GM12873 (cell line): ENCODE measurements around the gene KLHL25.

ENCODE experiments used
- CTCF ChIP-seq: IDR thresholded peaks from 2 replicates; pipeline ENCODE4 v1.5.1; 2012; ENCODE audit warnings: low read depth, mild to moderate bottlenecking, moderate library complexity, low read length, control low read depth; ENCODE audit not compliant: insufficient read depth; ENCODE audit errors: missing control alignments

Gene KLHL25

DNA sequence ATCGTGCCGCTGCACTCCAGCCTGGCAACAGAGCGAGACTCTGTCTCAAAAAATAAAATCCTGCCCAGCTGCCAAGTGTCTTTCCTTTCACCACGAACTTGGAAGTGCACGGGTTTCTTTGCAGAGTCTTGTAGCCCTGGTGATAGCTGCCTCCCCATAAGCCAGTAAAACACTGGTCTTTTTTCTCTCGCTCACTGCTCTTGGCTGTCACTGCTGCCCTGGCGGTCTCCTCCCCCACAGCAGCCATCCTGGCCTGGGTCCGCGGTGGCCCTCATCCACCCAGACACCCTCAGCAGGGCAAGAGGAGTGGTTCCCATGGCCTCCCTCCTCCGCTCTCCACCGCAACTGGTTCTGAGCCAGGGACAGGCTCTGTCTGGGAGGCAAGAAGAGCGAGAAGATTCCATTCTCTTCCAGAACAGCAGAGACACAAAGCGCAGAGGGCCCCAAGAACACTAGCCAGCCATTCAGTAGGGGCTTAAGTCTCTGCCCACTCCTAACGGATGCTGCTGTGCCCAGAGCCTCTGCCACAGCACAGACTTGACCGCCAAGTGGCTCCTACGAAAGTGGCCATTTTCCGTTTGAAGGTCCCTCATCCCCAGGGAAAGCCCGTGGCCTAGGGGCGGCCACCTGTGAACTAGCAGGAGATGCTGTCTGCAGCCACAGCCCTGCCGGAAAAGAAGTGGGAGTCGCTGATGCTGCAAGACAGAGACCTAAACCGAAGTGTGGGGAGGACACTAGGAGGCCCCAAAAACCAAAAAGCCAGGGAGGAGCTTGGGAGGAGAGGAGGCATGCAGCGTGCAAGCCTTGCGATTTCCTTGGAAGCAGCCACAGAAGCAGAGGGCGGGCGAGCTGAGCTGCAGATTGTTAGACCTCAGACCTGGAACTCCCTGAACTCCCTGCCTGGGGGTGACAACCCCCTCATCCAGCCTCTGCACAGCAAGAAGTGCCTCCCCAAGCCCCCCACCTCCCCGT is 44.1 kb downstream of the KLHL25 start:
- no peak for TF ChIP-seq CTCF

DNA sequence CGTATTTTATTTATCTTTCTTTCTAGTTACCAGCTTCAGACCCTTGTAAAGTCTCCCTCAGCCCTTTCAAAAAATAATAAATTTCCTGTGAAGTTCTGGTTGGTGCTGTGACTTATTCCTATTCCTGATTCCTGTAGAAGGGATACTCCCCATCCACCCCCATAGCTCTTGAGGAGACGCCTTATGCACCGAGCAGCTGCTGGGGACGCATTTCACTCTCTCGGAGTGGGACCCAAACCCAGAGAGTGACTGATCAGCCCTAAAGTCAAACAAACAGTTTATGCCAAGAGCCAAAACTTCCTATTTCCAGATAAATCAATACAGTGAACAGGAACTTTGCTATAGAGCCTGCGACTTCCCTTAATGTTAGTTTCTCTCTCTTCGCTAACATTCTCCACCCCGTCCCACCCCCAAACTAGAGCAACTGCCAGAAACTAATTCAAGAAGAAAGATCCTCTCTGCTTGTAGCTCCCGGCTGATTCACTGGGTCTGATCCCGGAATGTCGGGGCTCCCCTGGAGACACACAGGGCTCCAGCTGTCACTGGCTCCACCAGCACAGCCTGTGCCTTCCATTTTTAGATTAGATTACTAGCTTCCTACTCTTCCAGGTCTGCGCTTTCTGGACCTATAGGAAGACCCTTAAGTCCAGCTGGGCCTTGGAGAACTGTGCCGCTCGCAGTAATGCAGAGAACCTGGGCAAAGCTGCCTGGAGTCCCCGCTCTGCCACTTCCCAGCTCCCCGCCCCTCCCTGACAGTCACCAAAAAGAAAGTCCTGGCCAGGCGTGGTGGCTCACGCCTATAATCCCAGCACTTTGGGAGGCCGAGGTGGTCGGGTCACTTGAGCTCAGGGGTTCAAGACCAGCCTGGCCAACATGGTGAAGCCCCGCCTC is 45.2 kb downstream of the KLHL25 start:
- no peak for TF ChIP-seq CTCF

GRCh38 chr15:85748729-85749128 is 46.0 kb downstream of the KLHL25 start:
- TF ChIP-seq CTCF = no peak

- no peak for TF ChIP-seq CTCF
Measured at GRCh38 chr15:85748176-85748575, 46.5 kb downstream of the KLHL25 start.

DNA sequence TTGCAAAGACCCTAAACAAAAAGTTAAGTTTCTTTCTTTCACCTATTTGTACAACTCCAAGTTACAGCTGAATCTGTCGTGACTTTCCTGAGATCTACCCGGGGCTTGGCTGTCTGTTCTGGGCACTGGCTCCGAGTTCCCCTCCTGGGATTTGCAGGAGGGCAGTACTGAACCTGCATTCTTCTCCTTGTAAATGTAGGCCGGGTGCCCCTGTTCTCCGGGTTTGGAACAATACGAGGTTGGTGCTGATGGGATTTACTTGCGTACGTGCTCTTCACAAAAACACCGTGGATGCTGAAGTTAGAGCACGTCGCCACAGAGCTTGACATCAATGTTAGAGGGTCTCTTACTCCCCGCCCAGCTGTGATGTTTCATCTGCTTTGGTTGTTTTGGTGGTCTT is 48.1 kb downstream of the KLHL25 start:
- no peak for TF ChIP-seq CTCF

- no peak for TF ChIP-seq CTCF
Measured at GRCh38 chr15:85745525-85746150, 49.1 kb downstream of the KLHL25 start.
